CD4-positive, alpha-beta T cell (primary cell): ENCODE results near the gene CCDC183. TPM values are rescaled to one million over a fixed set of nuclear protein-coding genes. Genes with fewer than 3 reads are reported as not detected.
"Not testable (repeated sequence)": the region's sequence is repeated elsewhere in the genome, so short reads cannot be mapped to it uniquely, and the experiment has no call there.

ENCODE experiments used
- ATAC-seq: fragments of 200-7000 bp; cut with Tn5 transposase; one replicate; pipeline ENCODE4 v1.10.0; 2022; ENCODE audit warnings: mild to moderate bottlenecking; ENCODE audit not compliant: poor library complexity
- CTCF ChIA-PET: fragments of 350-600 bp; sonication (Branson Sonifier 250); formaldehyde crosslinking; loops from one replicate; lab custom pipeline; 2021; ENCODE audit warnings: antibody characterized with exemption, inconsistent platforms; lab: Charles Lee
- POLR2A ChIA-PET: fragments of 350-600 bp; sonication (Branson Sonifier 250); formaldehyde crosslinking; loops from one replicate; lab custom pipeline; 2021; ENCODE audit warnings: antibody characterized with exemption, inconsistent platforms; lab: Charles Lee
- DNase-seq, 14 experiments: peaks; one replicate each; pipeline ENCODE4 v3.0.0-alpha.2; 2013 to 2020; ENCODE audit warnings: mixed read lengths in 2 of 14
- H3K27ac ChIP-seq, 2 donors: one replicate each; pipeline versions ENCODE4 v1.5.1 to v1.7.0; 2013; ENCODE audit warnings: low read length in 2 of 2, low read depth in 1 of 2, mild to moderate bottlenecking in 1 of 2
- H3K27me3 ChIP-seq, 2 experiments: 1 replicate in 1 of 2; 2 replicates in 1 of 2; pipeline versions ENCODE4 v1.6.1 to v1.7.0; 2013; ENCODE audit warnings: low read length in 2 of 2, control low read depth in 1 of 2, mild to moderate bottlenecking in 1 of 2, moderate library complexity in 1 of 2; ENCODE audit not compliant: insufficient read depth in 2 of 2, control insufficient read depth in 1 of 2
- H3K36me3 ChIP-seq: one replicate; pipeline ENCODE4 v1.6.1; 2013; ENCODE audit warnings: low read length, control low read depth; ENCODE audit not compliant: insufficient read depth
- H3K4me1 ChIP-seq: one replicate; pipeline ENCODE4 v1.6.1; 2013; ENCODE audit warnings: low read length, control low read depth; ENCODE audit not compliant: insufficient read depth
- H3K4me3 ChIP-seq: one replicate; pipeline ENCODE4 v1.5.1; 2013; ENCODE audit warnings: mild to moderate bottlenecking, low read length, moderate library complexity
- H3K9me3 ChIP-seq, 2 experiments: 1 replicate in 1 of 2; 2 replicates in 1 of 2; pipeline versions ENCODE4 v1.6.1 to v1.7.0; 2013; ENCODE audit warnings: low read length in 2 of 2, mild to moderate bottlenecking in 2 of 2, control low read depth in 1 of 2, moderate library complexity in 1 of 2; ENCODE audit not compliant: control insufficient read depth in 1 of 2, insufficient read depth in 1 of 2
- H3K27ac Mint-ChIP-seq: one replicate; pipeline ENCODE4 v1.8.0; 2020; ENCODE audit warnings: mixed read lengths
- H3K27me3 Mint-ChIP-seq: one replicate; pipeline ENCODE4 v1.8.0; 2021; ENCODE audit warnings: mixed read lengths
- H3K36me3 Mint-ChIP-seq: one replicate; pipeline ENCODE4 v1.8.0; 2021; ENCODE audit warnings: low read depth, mixed read lengths
- H3K4me1 Mint-ChIP-seq: one replicate; pipeline ENCODE4 v1.8.0; 2021; ENCODE audit warnings: low read depth, mixed read lengths
- H3K4me3 Mint-ChIP-seq: one replicate; pipeline ENCODE4 v1.8.0; 2020; ENCODE audit warnings: mild to moderate bottlenecking, mixed read lengths
- H3K9me3 Mint-ChIP-seq: one replicate; pipeline ENCODE4 v1.8.0; 2020; ENCODE audit warnings: mixed read lengths
- intact Hi-C, 2 experiments: fragments of 100-400 bp; cut with DNase I in 1 of 2; cut with micrococcal nuclease in 1 of 2; formaldehyde crosslinking; loops; one replicate each; pipeline versions ENCODE4 v1.15.1 to v1.9.0; 2023 to 2025; cut with DNase I, micrococcal nuclease
- total RNA-seq, 174 experiments: library from RNA in 2 of 174; stranded (reverse) in 2 of 174; gene quantifications; one replicate each; pipeline ENCODE4 v1.2.3 and lab custom pipeline; 2021 to 2026
- TF ChIP-seq, protein P1 (sequence below): fragments of 200-600 bp; IDR thresholded peaks from one replicate; pipeline ENCODE4 v1.8.0; 2022; ENCODE audit warnings: antibody characterized with exemption, mild to moderate bottlenecking

Gene CCDC183
- total RNA-seq, 2 experiments from 2014 or later, result 3.0 to 4.6 TPM

DNA sequence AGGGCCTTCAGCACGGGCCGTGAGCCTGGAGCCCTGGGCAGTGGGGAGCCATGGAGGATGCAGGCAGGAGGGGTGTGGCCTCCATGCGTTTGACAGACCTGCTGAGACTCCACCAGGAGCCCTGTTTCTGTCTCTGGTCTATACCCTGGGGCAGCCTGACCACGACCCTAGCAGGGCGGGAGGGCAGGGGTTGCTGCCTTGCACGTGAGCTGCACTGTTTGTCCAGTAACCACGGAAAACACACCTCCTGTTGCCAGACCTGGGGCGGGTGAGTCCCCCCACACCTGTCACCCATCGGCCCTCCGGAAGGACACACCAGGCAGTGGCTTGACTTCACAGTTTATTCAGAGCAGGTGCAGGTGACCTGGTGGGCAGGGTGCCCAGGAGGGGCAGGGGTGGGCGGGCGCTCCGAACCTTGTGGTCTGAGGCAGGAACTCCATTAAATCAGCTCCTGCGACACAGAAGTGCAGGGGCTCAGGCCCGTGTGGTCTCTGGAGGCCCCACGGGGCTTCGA, 42.0 kb upstream of the CCDC183 start:
- DNase-seq (no peak), ATAC-seq (no peak)
- Mint-ChIP-seq H3K27me3 (peaks cover 17% of the 10 kb centered on the region), H3K9me3 (peaks cover 12% of the 10 kb centered on the region), H3K36me3 (no peaks in the 10 kb centered on the region), H3K4me1 (no peaks in the 10 kb centered on the region), H3K4me3 (no peak overlapping the region), H3K27ac (no peak overlapping the region)
- H3K4me1 ChIP-seq, result no peaks in the 10 kb centered on the region
- peaks cover 2 to 3% of the 10 kb centered on the region in 2 experiments for H3K27me3 ChIP-seq
- TF ChIP-seq, protein P1, sequence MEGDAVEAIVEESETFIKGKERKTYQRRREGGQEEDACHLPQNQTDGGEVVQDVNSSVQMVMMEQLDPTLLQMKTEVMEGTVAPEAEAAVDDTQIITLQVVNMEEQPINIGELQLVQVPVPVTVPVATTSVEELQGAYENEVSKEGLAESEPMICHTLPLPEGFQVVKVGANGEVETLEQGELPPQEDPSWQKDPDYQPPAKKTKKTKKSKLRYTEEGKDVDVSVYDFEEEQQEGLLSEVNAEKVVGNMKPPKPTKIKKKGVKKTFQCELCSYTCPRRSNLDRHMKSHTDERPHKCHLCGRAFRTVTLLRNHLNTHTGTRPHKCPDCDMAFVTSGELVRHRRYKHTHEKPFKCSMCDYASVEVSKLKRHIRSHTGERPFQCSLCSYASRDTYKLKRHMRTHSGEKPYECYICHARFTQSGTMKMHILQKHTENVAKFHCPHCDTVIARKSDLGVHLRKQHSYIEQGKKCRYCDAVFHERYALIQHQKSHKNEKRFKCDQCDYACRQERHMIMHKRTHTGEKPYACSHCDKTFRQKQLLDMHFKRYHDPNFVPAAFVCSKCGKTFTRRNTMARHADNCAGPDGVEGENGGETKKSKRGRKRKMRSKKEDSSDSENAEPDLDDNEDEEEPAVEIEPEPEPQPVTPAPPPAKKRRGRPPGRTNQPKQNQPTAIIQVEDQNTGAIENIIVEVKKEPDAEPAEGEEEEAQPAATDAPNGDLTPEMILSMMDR, result no peak
- no peaks in the 10 kb centered on the region for H3K36me3 ChIP-seq
- ChIA-PET CTCF (no interaction called here), POLR2A (no interaction called here)
- no peak overlapping the region for H3K4me3 ChIP-seq
- peaks cover 16 to 54% of the 10 kb centered on the region in 2 experiments for H3K9me3 ChIP-seq
- intact Hi-C loops, result no loop called here
- no peak overlapping the region for H3K27ac ChIP-seq

DNA sequence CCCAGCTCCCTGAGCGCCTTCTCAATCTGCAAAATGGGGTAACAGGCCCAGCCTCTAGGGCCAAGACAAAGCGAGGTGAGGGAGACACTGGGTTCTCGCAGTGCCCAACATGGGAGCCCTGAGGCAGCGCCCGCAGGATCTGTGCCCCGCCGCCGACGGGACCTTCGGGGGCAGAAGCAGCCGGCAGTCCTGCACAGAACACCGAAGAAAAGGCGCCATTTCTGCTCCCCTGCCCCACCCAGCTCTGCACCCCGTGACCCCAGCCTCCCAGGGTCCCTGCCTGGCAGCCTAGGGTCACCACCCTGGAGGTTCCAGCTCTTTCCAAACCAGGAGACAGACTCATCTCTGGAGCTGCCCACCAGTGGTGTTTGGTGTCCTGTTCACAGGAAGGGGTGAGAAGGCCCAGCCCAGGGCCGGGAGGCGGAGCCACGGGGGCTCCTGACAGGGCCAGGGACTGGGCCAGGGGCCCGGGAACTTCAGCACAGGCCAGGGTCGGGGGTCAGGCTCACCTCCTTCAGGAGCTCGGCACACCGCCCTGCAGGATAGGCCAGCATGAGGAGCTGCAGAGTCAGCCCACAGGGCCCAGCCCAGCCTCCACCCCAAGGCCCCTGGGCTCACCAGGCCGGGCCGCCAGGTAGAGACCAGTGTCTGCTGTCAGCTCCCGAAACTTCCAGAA, 41.4 kb upstream of the CCDC183 start:
- H3K4me3 ChIP-seq, result no peak overlapping the region
- Mint-ChIP-seq H3K27ac (no peak overlapping the region), H3K4me3 (no peak overlapping the region), H3K36me3 (no peaks in the 10 kb centered on the region), H3K4me1 (no peaks in the 10 kb centered on the region), H3K27me3 (peaks cover 19% of the 10 kb centered on the region), H3K9me3 (peaks cover 12% of the 10 kb centered on the region)
- H3K27me3 ChIP-seq, result peaks cover 0 to 3% of the 10 kb centered on the region in 2 experiments
- H3K9me3 ChIP-seq, result peaks cover 16 to 54% of the 10 kb centered on the region in 2 experiments
- no peak for ATAC-seq
- no peak for DNase-seq
- intact Hi-C loops, result no loop called here
- H3K27ac ChIP-seq, result no peak overlapping the region
- TF ChIP-seq, protein P1, result no peak
- CTCF ChIA-PET, result no interaction called here
- H3K4me1 ChIP-seq, result no peaks in the 10 kb centered on the region
- no peaks in the 10 kb centered on the region for H3K36me3 ChIP-seq
- POLR2A ChIA-PET, result no interaction called here

DNA sequence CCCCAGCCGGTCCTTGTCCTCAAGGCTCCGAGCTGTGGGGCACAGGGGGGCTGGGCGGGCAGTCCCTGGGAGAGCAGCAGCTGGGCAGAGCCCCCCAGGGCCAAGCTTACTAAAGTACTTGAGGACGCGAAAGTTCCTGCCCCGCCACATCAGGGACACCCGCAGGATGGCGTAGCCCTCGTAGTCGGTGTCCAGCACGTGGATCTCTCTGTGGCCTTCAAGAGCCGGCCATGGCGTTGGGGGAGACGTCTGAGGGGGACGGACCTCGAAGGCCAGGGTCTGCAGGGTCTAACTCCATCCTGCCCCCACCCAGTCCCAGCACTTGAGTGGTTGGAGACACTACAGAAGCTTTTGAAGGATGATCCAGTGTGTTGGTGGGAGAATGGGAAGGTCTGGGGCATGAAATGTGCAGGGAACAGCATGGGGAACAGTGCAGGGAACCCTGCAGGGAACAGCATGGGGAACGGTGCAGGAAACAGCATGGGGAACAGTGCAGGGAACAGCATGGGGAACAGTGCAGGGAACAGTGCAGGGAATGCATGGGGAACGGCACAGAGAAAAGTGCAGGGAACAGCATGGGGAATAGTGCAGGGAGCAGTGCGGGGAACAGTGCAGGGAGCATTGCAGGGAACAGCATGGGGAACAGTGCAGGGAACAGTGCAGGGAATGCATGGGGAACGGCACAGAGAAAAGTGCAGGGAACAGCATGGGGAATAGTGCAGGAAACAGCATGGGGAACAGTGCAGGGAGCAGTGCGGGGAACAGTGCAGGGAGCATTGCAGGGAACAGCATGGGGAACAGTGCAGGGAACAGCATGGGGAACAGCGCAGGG, 40.6 kb upstream of the CCDC183 start:
- H3K4me1 ChIP-seq, intact Hi-C loops: not testable (repeated sequence)

More for the DNA sequence above, 40.6 kb upstream of the CCDC183 start:
- H3K4me3 ChIP-seq, H3K27ac ChIP-seq, H3K27me3 ChIP-seq, H3K4me3 Mint-ChIP-seq, DNase-seq, H3K36me3 Mint-ChIP-seq, ATAC-seq, POLR2A ChIA-PET, H3K4me1 Mint-ChIP-seq, H3K27ac Mint-ChIP-seq, CTCF ChIA-PET, H3K36me3 ChIP-seq: not testable (repeated sequence)
- Mint-ChIP-seq H3K27me3 (peaks cover 24% of the 10 kb centered on the region), H3K9me3 (peaks cover 12% of the 10 kb centered on the region)
- H3K9me3 ChIP-seq, result peaks cover 16 to 54% of the 10 kb centered on the region in 2 experiments
